Measurements from ENCODE around the gene B3GALT5.

B3GALT5 gene

DNA sequence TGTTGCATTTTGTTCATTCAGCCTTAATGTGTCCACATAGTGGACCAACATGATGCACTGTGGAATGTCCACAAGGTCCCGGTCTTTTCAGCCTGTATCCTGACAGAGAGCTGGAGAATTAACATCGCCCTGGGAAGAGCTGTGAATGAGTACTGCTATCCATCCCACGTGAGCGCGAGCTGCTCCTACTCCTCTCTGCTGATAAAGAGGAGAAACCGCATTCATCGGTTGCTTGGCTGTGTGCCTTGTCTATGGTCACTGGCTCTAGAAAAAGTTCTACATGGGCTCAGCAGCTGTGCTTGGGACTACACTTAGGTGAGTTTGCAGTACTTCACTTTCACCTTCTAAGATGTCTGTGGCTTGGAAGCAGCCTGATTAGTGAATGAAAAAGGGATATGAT is 101.2 kb downstream of the B3GALT5 start:
- DNase-seq (ENCODE audit: low read depth): no peak
- H3K4me3 ChIP-seq (ENCODE audit: low read length): no peak overlapping the region
- TF ChIP-seq, protein P1, sequence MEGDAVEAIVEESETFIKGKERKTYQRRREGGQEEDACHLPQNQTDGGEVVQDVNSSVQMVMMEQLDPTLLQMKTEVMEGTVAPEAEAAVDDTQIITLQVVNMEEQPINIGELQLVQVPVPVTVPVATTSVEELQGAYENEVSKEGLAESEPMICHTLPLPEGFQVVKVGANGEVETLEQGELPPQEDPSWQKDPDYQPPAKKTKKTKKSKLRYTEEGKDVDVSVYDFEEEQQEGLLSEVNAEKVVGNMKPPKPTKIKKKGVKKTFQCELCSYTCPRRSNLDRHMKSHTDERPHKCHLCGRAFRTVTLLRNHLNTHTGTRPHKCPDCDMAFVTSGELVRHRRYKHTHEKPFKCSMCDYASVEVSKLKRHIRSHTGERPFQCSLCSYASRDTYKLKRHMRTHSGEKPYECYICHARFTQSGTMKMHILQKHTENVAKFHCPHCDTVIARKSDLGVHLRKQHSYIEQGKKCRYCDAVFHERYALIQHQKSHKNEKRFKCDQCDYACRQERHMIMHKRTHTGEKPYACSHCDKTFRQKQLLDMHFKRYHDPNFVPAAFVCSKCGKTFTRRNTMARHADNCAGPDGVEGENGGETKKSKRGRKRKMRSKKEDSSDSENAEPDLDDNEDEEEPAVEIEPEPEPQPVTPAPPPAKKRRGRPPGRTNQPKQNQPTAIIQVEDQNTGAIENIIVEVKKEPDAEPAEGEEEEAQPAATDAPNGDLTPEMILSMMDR (conservative IDR thresholded peaks at IDR 0.05; ENCODE audit: low read depth, low read length): no peak

DNA sequence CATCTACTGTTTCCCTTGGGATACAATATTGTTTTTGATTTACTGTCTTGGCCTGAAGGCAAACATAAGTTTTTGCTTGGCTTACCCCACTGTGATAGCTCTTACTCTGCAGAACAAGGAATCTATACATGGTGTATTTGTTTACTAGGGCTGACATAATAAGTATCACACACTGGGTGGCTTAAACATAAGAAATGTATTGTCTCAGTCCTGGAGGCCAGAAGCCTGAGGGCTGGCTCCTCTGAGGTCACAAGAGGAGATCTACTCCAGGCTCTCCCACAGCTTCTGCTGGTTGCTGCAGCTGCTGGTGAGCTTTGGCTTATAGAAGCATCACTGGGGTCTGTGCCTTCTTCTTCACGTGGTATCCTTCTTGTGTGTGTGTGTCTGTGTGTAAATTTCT is 101.6 kb downstream of the B3GALT5 start:
- no peak overlapping the region for H3K4me3 ChIP-seq (ENCODE audit: low read length)
- TF ChIP-seq, protein P1 (conservative IDR thresholded peaks at IDR 0.05; ENCODE audit: low read depth, low read length): no peak
- no peak for DNase-seq (ENCODE audit: low read depth)

DNA sequence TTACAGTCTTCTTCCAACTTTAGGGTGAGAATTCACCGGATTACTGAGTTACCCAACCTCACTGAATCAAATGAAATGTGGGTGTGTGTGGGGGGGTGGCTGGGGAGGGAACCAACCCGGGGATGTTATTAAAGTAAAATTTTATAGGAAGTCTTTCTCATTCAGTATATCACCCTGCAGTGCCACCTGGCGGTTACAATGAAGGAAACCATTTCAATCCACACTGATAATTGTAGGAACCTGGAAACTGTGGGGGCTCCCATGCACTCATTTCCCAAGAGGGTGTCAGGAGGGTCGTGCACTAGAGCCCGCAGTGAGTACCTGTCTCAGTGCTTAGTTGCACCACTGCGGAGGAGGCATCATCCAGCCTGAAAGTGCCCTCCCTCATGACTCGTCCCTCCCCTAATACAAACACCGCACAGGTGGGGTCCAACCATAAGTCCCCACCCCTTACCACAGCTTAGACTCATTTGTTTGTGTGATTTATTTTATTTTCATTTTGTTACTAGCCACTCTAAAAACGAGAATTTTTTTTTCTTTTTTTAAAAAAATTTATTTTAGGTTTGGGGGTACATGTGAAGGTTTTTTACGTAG is 103.2 kb downstream of the B3GALT5 start:
- TF ChIP-seq, protein P1 (conservative IDR thresholded peaks at IDR 0.05; ENCODE audit: low read depth, low read length): peak; percentile 63
- peak; percentile 8 for DNase-seq (ENCODE audit: low read depth)
- H3K4me3 ChIP-seq (ENCODE audit: low read length): no peak overlapping the region

DNA sequence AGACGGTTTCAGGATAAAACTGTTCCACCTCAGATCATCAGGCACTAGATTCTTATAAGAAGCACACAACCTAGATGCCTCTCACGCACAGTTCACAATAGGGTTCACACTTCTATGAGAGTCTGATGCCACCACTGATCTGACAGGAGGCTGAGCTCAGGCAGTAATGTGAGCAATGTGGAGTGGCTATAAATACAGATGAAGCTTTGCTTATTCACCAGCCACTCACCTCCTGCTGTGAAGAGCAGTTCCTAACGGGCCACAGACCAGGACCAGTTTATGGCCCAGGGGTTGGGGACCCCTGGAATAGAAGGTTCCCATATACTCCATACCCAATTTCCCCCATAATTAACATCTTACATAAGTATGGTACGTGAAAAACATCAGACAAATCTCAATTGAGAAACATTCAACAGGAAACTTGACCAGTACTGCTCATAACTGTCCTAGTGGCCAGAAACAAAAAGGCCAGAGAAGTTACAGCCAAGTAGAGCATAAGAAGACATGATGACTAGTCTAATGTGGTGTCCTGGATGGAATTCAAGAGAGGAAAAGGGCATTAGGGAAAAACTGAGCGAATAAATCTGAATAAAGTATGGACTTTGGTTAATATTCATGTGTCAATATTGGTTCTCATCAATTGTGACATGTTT is 107.5 kb downstream of the B3GALT5 start:
- TF ChIP-seq, protein P1 (conservative IDR thresholded peaks at IDR 0.05; ENCODE audit: low read depth, low read length): peak; percentile 25
- H3K4me3 ChIP-seq (ENCODE audit: low read length): no peak overlapping the region
- DNase-seq (ENCODE audit: low read depth): no peak

DNA sequence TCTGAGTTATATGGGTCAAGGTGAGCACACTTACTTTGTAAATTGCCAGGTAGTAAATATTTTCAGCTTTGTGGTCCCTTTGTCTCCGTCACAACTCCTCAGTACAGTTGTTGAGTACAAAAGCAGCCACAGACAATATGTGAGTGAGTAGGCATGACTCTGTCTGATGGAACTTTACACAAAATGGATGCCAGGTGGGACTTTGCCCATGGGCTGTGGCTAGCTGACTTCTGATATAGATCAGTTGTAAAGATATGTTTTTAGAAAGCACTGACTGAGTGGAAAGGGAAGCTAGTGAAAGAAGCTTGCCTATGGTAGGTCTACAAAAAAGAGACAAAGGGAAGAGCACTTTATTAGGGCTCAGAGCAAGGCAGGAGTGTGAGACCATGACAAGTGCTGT is 109.1 kb downstream of the B3GALT5 start:
- no peak for DNase-seq (ENCODE audit: low read depth)
- TF ChIP-seq, protein P1 (conservative IDR thresholded peaks at IDR 0.05; ENCODE audit: low read depth, low read length): no peak
- H3K4me3 ChIP-seq (ENCODE audit: low read length): no peak overlapping the region
